Transverse colon (tissue), 4 donors: ENCODE data around the gene ADH7. TPM values are rescaled to one million over a fixed set of nuclear protein-coding genes. Genes with fewer than 3 reads are reported as not detected.

Source experiments
- DNase-seq: peaks from one replicate; pipeline ENCODE4 v3.0.0-alpha.2; 2019
- H3K27ac ChIP-seq, 4 donors: fragments of 200-600 bp; sonication (generic); 2 replicates each; pipeline ENCODE4 v1.5.1; 2016 to 2018; ENCODE audit warnings: inconsistent platforms in 4 of 4
- H3K27me3 ChIP-seq: fragments of 200-600 bp; sonication (generic); 2 replicates; pipeline ENCODE4 v1.5.1; 2017; ENCODE audit warnings: inconsistent platforms
- H3K36me3 ChIP-seq, 4 donors: fragments of 200-600 bp; sonication (generic); 2 replicates each; pipeline ENCODE4 v1.5.1; 2017 to 2019; ENCODE audit warnings: inconsistent platforms in 4 of 4
- H3K4me1 ChIP-seq, 4 donors: fragments of 200-600 bp; sonication (generic); 2 replicates each; pipeline ENCODE4 v1.5.1; 2017 to 2020; ENCODE audit warnings: inconsistent platforms in 4 of 4
- H3K4me3 ChIP-seq, 4 donors: fragments of 200-600 bp; sonication (generic); 1 replicate in 1 of 4; 2 replicates in 3 of 4; pipeline versions ENCODE4 v1.5.1 to v1.6.1; 2017 to 2019; ENCODE audit warnings: inconsistent platforms in 4 of 4
- H3K9me3 ChIP-seq, 2 donors: fragments of 200-600 bp; sonication (generic); 2 replicates each; pipeline ENCODE4 v1.5.1; 2017 to 2019; ENCODE audit warnings: inconsistent platforms in 2 of 2
- EP300 ChIP-seq: sonication (generic); formaldehyde crosslinking; IDR thresholded peaks from one replicate; pipeline ENCODE4 v1.6.1; 2017; ENCODE audit warnings: antibody characterized with exemption, low read depth
- POLR2A ChIP-seq: fragments of 450-650 bp; IDR thresholded peaks from one replicate; pipeline ENCODE4 v1.6.1; 2016; ENCODE audit warnings: antibody characterized with exemption, mild to moderate bottlenecking, moderate library complexity
- POLR2AphosphoS5 ChIP-seq, 3 donors: sonication (generic); formaldehyde crosslinking; IDR thresholded peaks; one replicate each; pipeline ENCODE4 v1.6.1; 2016; ENCODE audit warnings: antibody characterized with exemption in 3 of 3
- WGBS, 2 donors: methylation state at CpG; one replicate each; pipeline ENCODE4 v1.1.5; 2018; ENCODE audit warnings: low coverage in 1 of 2; 5-methylcytosine and 5-hydroxymethylcytosine counted together
- in situ Hi-C, 4 donors: fragments of 200-750 bp; cut with MboI; loops; one replicate each; pipeline versions ENCODE4 v1.15.0 to v1.15.1; 2017; ENCODE audit warnings: low sequenced_read_pairs in 3 of 4, low pct_ligation_motif_present in 1 of 4, low pct_unique_long_range_greater_than_20kb in 1 of 4
- intact Hi-C: fragments of 100-400 bp; cut with DNase I; formaldehyde crosslinking; loops from one replicate; pipeline ENCODE4 v1.15.1; 2023; ENCODE audit warnings: low total_unique reads
- total RNA-seq, 4 donors: library from RNA; depleted of rRNA; stranded (reverse); fragments of >200 nt; gene quantifications; one replicate each; pipeline ENCODE4 v1.1.0, GENCODE V29; 2016
- TF ChIP-seq, protein P1 (sequence below), 5 experiments: fragments of 200-600 bp in 3 of 5; fragments of 450-650 bp in 2 of 5; sonication (generic) in 3 of 5; IDR thresholded peaks; 1 replicate in 2 of 5; 2 replicates in 3 of 5; pipeline ENCODE4 v1.5.1; 2016 to 2017; ENCODE audit warnings: antibody characterized with exemption in 5 of 5, inconsistent platforms in 3 of 5, mild to moderate bottlenecking in 2 of 5, moderate library complexity in 1 of 5

Gene ADH7
- total RNA-seq = not detected

DNA sequence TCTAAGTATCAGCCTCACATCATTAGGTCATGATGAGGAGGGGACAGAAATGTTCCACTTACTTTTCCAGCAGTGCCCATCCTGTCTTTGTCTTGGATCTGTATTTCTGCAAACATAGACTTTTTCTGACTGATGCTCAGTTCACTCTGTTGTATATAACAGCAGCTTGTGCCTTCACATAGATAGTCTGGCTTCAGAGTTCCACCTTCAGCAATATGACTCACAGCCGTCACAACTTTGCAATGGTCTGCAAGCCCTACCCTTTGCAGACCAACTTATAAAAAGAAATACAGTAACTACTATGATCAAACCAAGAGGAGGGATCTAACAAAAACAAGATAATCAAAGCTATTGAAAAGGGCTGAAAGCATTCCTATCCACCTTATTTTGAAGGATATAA, at the start of gene ADH7:
ADH7 (minus strand) TSS at position 189 of the 400 bp plus-strand sequence; CDS start at position 80, 109 bp downstream.
- H3K4me3 ChIP-seq = no peak within 1 kb of the TSS
- 82 to 91% methylated on average over 1 of the region's 1 CpG for WGBS, 2 donors

DNA sequence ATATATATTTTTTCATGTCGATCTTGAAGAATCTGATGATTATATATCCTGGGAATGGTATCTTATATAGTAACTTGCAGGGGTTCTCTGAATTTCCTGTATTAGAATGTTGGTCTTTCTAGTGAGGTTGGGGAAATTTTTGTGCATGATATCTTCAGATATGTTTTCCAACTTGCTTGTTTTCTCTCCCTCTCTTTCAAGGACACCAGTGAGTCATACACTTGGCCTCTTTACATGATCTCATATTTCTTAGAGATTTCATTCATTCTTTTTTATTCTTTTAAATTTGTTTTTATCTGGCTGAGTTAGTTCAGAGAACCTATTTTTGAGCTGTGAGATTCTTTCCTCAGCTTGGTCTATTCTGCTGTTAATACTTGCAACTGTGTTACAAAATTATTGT, 48.5 kb upstream of the ADH7 start:
- Histone ChIP-seq H3K9me3 (peaks cover 19 to 25% of the 10 kb centered on the region in 2 donors), H3K27ac (no peak overlapping the region), H3K4me3 (no peak overlapping the region), H3K4me1 (no peaks in the 10 kb centered on the region), H3K27me3 (no peaks in the 10 kb centered on the region), H3K36me3 (no peaks in the 10 kb centered on the region)
- DNase-seq = no peak
- in situ Hi-C loops (no loop called here), intact Hi-C loops (no loop called here)
- 71 to 78% methylated on average over 1 of the region's 1 CpG for WGBS, 2 donors
- TF ChIP-seq EP300 (no peak), POLR2A (no peak)
- TF ChIP-seq, protein P1, sequence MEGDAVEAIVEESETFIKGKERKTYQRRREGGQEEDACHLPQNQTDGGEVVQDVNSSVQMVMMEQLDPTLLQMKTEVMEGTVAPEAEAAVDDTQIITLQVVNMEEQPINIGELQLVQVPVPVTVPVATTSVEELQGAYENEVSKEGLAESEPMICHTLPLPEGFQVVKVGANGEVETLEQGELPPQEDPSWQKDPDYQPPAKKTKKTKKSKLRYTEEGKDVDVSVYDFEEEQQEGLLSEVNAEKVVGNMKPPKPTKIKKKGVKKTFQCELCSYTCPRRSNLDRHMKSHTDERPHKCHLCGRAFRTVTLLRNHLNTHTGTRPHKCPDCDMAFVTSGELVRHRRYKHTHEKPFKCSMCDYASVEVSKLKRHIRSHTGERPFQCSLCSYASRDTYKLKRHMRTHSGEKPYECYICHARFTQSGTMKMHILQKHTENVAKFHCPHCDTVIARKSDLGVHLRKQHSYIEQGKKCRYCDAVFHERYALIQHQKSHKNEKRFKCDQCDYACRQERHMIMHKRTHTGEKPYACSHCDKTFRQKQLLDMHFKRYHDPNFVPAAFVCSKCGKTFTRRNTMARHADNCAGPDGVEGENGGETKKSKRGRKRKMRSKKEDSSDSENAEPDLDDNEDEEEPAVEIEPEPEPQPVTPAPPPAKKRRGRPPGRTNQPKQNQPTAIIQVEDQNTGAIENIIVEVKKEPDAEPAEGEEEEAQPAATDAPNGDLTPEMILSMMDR (IDR thresholded peaks at IDR 0.05) = no peak

More for the DNA sequence above, at the start of gene ADH7:
- in situ Hi-C loops = no loop called here
- Histone ChIP-seq H3K27ac (no peak within 1 kb of the TSS), H3K27me3 (no peaks in the 10 kb centered on the region), H3K36me3 (no peaks in the 10 kb centered on the region), H3K4me1 (peaks cover 0 to 6% (median 5%) of the 10 kb centered on the region in 4 donors), H3K9me3 (no peaks in the 10 kb centered on the region)
- no peak for DNase-seq
- intact Hi-C loops = no loop called here
- TF ChIP-seq EP300 (no peak), POLR2AphosphoS5 (IDR thresholded peaks at IDR 0.05) (no peak)
- TF ChIP-seq, protein P1 (IDR thresholded peaks at IDR 0.05) = no peak

DNA sequence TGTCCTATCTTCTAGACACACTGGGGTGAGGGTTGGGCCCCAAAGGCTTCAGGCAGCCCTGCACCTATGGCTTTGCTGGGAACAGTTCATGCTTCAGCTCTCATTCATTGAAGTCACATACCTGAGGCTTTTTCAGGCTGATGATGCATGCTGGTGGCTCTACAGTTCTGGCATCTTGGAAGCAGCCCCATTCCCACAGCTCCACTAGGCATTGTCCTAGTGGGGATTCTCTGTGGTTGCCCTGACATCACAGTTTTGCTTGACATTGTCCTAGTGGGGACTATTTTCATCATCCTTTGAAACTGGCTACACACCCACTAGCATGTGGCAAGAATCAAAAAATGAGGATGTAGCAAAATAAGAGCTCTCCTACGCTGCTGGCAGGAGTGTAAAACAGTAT, 38.0 kb upstream of the ADH7 start:
- in situ Hi-C loops (no loop called here), intact Hi-C loops (no loop called here)
- Histone ChIP-seq H3K27ac (no peak overlapping the region), H3K4me1 (no peaks in the 10 kb centered on the region), H3K36me3 (no peaks in the 10 kb centered on the region), H3K4me3 (no peak overlapping the region), H3K9me3 (no peaks in the 10 kb centered on the region), H3K27me3 (no peaks in the 10 kb centered on the region)
- TF ChIP-seq POLR2A (no peak), EP300 (no peak), POLR2AphosphoS5 (IDR thresholded peaks at IDR 0.05) (no peak)
- TF ChIP-seq, protein P1 (IDR thresholded peaks at IDR 0.05) = no peak
- DNase-seq = no peak
- 60 to 78% methylated on average over 1 of the region's 1 CpG for WGBS, 2 donors

DNA sequence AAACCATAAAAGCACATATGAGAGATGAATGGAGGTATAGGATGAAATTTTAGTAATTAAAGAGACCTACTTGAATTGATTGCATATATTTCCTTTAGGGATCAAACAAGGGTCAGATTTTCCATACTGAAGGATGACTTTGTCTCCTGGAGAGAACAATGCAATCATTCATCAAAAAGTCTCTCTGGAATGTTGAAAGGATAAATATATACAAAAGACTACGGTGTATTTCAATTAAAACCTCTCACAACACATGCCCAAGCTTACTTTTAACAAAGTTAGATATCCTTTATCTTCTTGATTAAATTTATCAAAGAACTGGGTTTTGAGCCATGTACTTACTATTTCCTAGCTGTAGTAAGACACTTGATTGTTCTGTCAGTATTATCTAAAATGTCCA, 36.8 kb upstream of the ADH7 start:
- H3K4me1 ChIP-seq = no peaks in the 10 kb centered on the region
- WGBS, 2 donors = 0 to 25% methylated on average over 1 of the region's 1 CpG
- intact Hi-C loops (no loop called here), in situ Hi-C loops (no loop called here)
- H3K36me3 ChIP-seq = no peaks in the 10 kb centered on the region
- H3K9me3 ChIP-seq = no peaks in the 10 kb centered on the region
- TF ChIP-seq EP300 (no peak), POLR2A (no peak), POLR2AphosphoS5 (IDR thresholded peaks at IDR 0.05) (no peak)
- TF ChIP-seq, protein P1 (IDR thresholded peaks at IDR 0.05) = no peak
- no peaks in the 10 kb centered on the region for H3K27me3 ChIP-seq
- H3K4me3 ChIP-seq = no peak overlapping the region
- DNase-seq = no peak
- H3K27ac ChIP-seq = no peak overlapping the region
